Ovary (tissue), 9 donors: Measurements from ENCODE around the gene PTPRN2. TPM values are rescaled to one million over a fixed set of nuclear protein-coding genes. Genes with fewer than 3 reads are reported as not detected.

Source experiments
- DNase-seq, 5 donors: peaks; one replicate each; pipeline ENCODE4 v3.0.0-alpha.2; 2019 to 2020
- H3K27ac ChIP-seq, 2 donors: fragments of 200-600 bp; one replicate each; pipeline versions ENCODE4 v1.5.1 to v1.8.0; 2019 to 2022
- H3K27me3 ChIP-seq: fragments of 200-600 bp; one replicate; pipeline ENCODE4 v1.8.0; 2022
- H3K36me3 ChIP-seq: fragments of 200-600 bp; sonication (generic); one replicate; pipeline ENCODE4 v1.5.1; 2019
- H3K4me1 ChIP-seq: one replicate; pipeline ENCODE4 v1.8.1; 2013; ENCODE audit warnings: mild to moderate bottlenecking, moderate library complexity; ENCODE audit not compliant: insufficient read depth
- H3K4me3 ChIP-seq: fragments of 200-600 bp; sonication (generic); one replicate; pipeline ENCODE4 v1.5.1; 2017
- H3K9me3 ChIP-seq, 2 donors: fragments of 200-600 bp in 1 of 2; sonication (generic) in 1 of 2; one replicate each; pipeline versions ENCODE4 v1.5.1 to v1.8.1; 2013 to 2019; ENCODE audit warnings: mild to moderate bottlenecking in 1 of 2, moderate library complexity in 1 of 2
- CTCF ChIP-seq, 3 donors: fragments of 450-650 bp in 2 of 3; fragments of 200-600 bp in 1 of 3; IDR thresholded peaks; one replicate each; pipeline versions ENCODE4 v1.5.1 to v1.8.0; 2016 to 2022; ENCODE audit warnings: antibody characterized with exemption in 3 of 3, mild to moderate bottlenecking in 1 of 3
- EP300 ChIP-seq: sonication (generic); formaldehyde crosslinking; IDR thresholded peaks from one replicate; pipeline ENCODE4 v1.6.1; 2017; ENCODE audit warnings: antibody characterized with exemption
- POLR2A ChIP-seq: fragments of 450-650 bp; IDR thresholded peaks from one replicate; pipeline ENCODE4 v1.6.1; 2017; ENCODE audit warnings: antibody characterized with exemption, mild to moderate bottlenecking, moderate library complexity
- WGBS, 3 donors: extraction: QIAGEN DNeasy Blood & Tissue Kit in 1 of 3; methylation state at CpG; one replicate each; pipeline versions ENCODE4 v1.1.5 to v1.1.7; 2013 to 2017; 5-methylcytosine and 5-hydroxymethylcytosine counted together
- intact Hi-C, 4 donors: fragments of 100-400 bp; cut with DNase I; formaldehyde crosslinking; loops; one replicate each; pipeline versions ENCODE4 v1.11.0 to v1.15.1; 2022 to 2023
- polyA plus RNA-seq, 2 donors: library from polyadenylated mRNA; stranded (reverse); fragments of 200-250 nt in 1 of 2; fragments of 350-450 nt in 1 of 2; fragmentation: Illumina TruSeq in 1 of 2; extraction: RNeasy Lipid Tissue Mini Kit (QIAGEN cat#74804) in 1 of 2; gene quantifications; one replicate each; pipeline ENCODE4 v1.2.3, GENCODE V29; 2013 to 2014
- total RNA-seq, 7 donors: library from RNA; depleted of rRNA in 2 of 7; stranded (reverse); fragments of >200 nt in 2 of 7; fragmentation: NEBNext Ultra II Directional in 3 of 7; extraction: Animal tissue kit (Norgen Biotek cat#: 25700) in 3 of 7; gene quantifications; one replicate each; pipeline versions ENCODE4 v1.1.0 to v1.2.4, GENCODE V29; 2016 to 2023
- donor health status: DM: no; HTN: no; CAD: no; lungs with moderate emphysema.
- donor health status: DM: no; HTN: no; CAD: no.
- donor health status: Bipolar disorder and iron deficiency.
- donor health status: DM: yes; HTN: yes; CAD: no.
- donor health status: DM: no; HTN: no; CAD: no.
- donor health status: DM: yes; HTN: yes; CAD: no.

PTPRN2 gene
- total and polyA plus RNA-seq, 9 donors: 3.5 to 11.1 (median 5.9) TPM

GRCh38 chr7:158606129-158606528, 18.5 kb upstream of the PTPRN2 start:
- DNase-seq: no peak
- no peaks in the 10 kb centered on the region for H3K27me3 ChIP-seq
- intact Hi-C loops: no loop called here
- no peaks in the 10 kb centered on the region for H3K4me1 ChIP-seq
- 17 to 21% (median 20%) methylated on average over 4 of the region's 4 CpGs for WGBS, 3 donors
- no peak overlapping the region for H3K27ac ChIP-seq
- H3K36me3 ChIP-seq: no peaks in the 10 kb centered on the region
- TF ChIP-seq CTCF (IDR thresholded peaks at IDR 0.05): no peak
- TF ChIP-seq POLR2A: no peak
- TF ChIP-seq EP300: no peak
- no peaks in the 10 kb centered on the region for H3K9me3 ChIP-seq
- no peak overlapping the region for H3K4me3 ChIP-seq

- WGBS, 3 donors: 91 to 92% (median 91%) methylated on average over 23 of the region's 23 CpGs
- Histone ChIP-seq H3K36me3 (no peaks in the 10 kb centered on the region), H3K4me1 (no peaks in the 10 kb centered on the region), H3K27me3 (no peaks in the 10 kb centered on the region), H3K4me3 (no peak overlapping the region), H3K27ac (no peak overlapping the region), H3K9me3 (no peaks in the 10 kb centered on the region)
- TF ChIP-seq EP300 (no peak), POLR2A (no peak)
- DNase-seq: no peak
- intact Hi-C loops: no loop called here
Observed at GRCh38 chr7:158603773-158604755, 16.4 kb upstream of the PTPRN2 start.

GRCh38 chr7:158602905-158603772, 15.5 kb upstream of the PTPRN2 start:
- intact Hi-C loops: no loop called here
- Histone ChIP-seq H3K9me3 (no peaks in the 10 kb centered on the region), H3K27me3 (no peaks in the 10 kb centered on the region), H3K4me3 (no peak overlapping the region), H3K4me1 (no peaks in the 10 kb centered on the region), H3K36me3 (no peaks in the 10 kb centered on the region), H3K27ac (no peak overlapping the region)
- TF ChIP-seq POLR2A: no peak
- TF ChIP-seq EP300: no peak
- DNase-seq: no peak
- WGBS, 3 donors: 90 to 91% (median 91%) methylated on average over 22 of the region's 22 CpGs

GRCh38 chr7:158602041-158602440, 14.4 kb upstream of the PTPRN2 start:
- no peak for DNase-seq
- no peaks in the 10 kb centered on the region for H3K9me3 ChIP-seq
- TF ChIP-seq POLR2A (no peak), CTCF (IDR thresholded peaks at IDR 0.05) (no peak), EP300 (no peak)
- no peak overlapping the region for H3K27ac ChIP-seq
- 96 to 99% (median 97%) methylated on average over 7 of the region's 7 CpGs for WGBS, 3 donors
- H3K4me1 ChIP-seq: no peaks in the 10 kb centered on the region
- intact Hi-C loops: no loop called here
- no peaks in the 10 kb centered on the region for H3K27me3 ChIP-seq
- H3K36me3 ChIP-seq: no peaks in the 10 kb centered on the region
- H3K4me3 ChIP-seq: no peak overlapping the region

GRCh38 chr7:158601090-158601489, 13.5 kb upstream of the PTPRN2 start:
- intact Hi-C loops: no loop called here
- 42 to 60% (median 54%) methylated on average over 1 of the region's 1 CpG for WGBS, 3 donors
- Histone ChIP-seq H3K27me3 (no peaks in the 10 kb centered on the region), H3K4me1 (no peaks in the 10 kb centered on the region), H3K9me3 (no peaks in the 10 kb centered on the region), H3K4me3 (no peak overlapping the region), H3K27ac (no peak overlapping the region), H3K36me3 (no peaks in the 10 kb centered on the region)
- no peak for TF ChIP-seq EP300
- no peak for TF ChIP-seq POLR2A
- no peak for TF ChIP-seq CTCF (IDR thresholded peaks at IDR 0.05)
- DNase-seq: no peak
